ENCODE results near the gene TECPR1.

- TF ChIP-seq CREB1 (IDR thresholded peaks at IDR 0.05; ENCODE audit: low read depth) (no peak), TAF1 (IDR thresholded peaks at IDR 0.05; ENCODE audit: low read depth) (no peak), EP300 (IDR thresholded peaks at IDR 0.05; ENCODE audit: borderline replicate concordance) (no peak), MAX (IDR thresholded peaks at IDR 0.05) (no peak), REST (IDR thresholded peaks at IDR 0.05; ENCODE audit: low read depth) (no peak), RAD21 (IDR thresholded peaks at IDR 0.05; ENCODE audit: low read depth) (no peak), YY1 (IDR thresholded peaks at IDR 0.05; ENCODE audit: low read depth) (no peak), TCF12 (IDR thresholded peaks at IDR 0.05; ENCODE audit: low read depth) (no peak), TEAD4 (IDR thresholded peaks at IDR 0.05) (no peak), CEBPB (IDR thresholded peaks at IDR 0.05) (no peak), FOXM1 (IDR thresholded peaks at IDR 0.05; ENCODE audit: borderline replicate concordance, low read depth) (no peak), EGR1 (IDR thresholded peaks at IDR 0.05) (no peak), USF1 (IDR thresholded peaks at IDR 0.05) (no peak), ZBTB7A (IDR thresholded peaks at IDR 0.05; ENCODE audit: low read depth) (no peak)
Observed at GRCh38 chr7:98231493-98232262, 20.4 kb downstream of the TECPR1 start.

Measured in Ishikawa (cell line).